SK-N-MC (cell line): ENCODE measurements around the gene OR2AK2.
"Not testable (repeated sequence)": the region's sequence is repeated elsewhere in the genome, so short reads cannot be mapped to it uniquely, and the experiment has no call there.

Experiments used
- DNase-seq: peaks from one replicate; pipeline ENCODE4 v3.0.0-alpha.2; 2011; ENCODE audit warnings: low read depth, low spot score
- H3K27ac ChIP-seq: fragments of 200-600 bp; sonication (generic); 2 replicates; pipeline ENCODE4 v1.5.1; 2016; ENCODE audit warnings: mixed run types
- H3K36me3 ChIP-seq: fragments of 200-600 bp; sonication (generic); 2 replicates; pipeline ENCODE4 v1.6.1; 2017; ENCODE audit warnings: antibody characterized with exemption, low read length, mixed read lengths; ENCODE audit not compliant: insufficient read depth
- H3K4me3 ChIP-seq: fragments of 200-600 bp; sonication (generic); 2 replicates; pipeline ENCODE4 v1.5.1; 2016
- H3K9ac ChIP-seq: fragments of 200-600 bp; sonication (generic); 2 replicates; pipeline ENCODE4 v1.8.0; 2017; ENCODE audit warnings: mixed run types, mixed read lengths; ENCODE audit not compliant: insufficient read length
- H3K9me3 ChIP-seq: fragments of 200-600 bp; sonication (generic); 2 replicates; pipeline ENCODE4 v1.6.1; 2017; ENCODE audit warnings: low read depth, mild to moderate bottlenecking, antibody characterized with exemption, low read length, moderate library complexity, mixed read lengths
- EZH2 ChIP-seq: fragments of 200-600 bp; sonication (generic); IDR thresholded peaks from one replicate; pipeline ENCODE4 v1.6.1; 2017; ENCODE audit warnings: antibody characterized with exemption
- FOXP2 ChIP-seq: optimal IDR thresholded peaks from 2 replicates; pipeline ENCODE3; 2011; ENCODE audit warnings: mild to moderate bottlenecking, moderate library complexity; ENCODE audit not compliant: insufficient read depth; ENCODE audit errors: extremely low read length, control extremely low read depth
- POLR2AphosphoS5 ChIP-seq: IDR thresholded peaks from 2 replicates; pipeline ENCODE4 v1.6.1; 2012; ENCODE audit warnings: mild to moderate bottlenecking, low read depth, low read length, borderline replicate concordance

Gene OR2AK2, protein sequence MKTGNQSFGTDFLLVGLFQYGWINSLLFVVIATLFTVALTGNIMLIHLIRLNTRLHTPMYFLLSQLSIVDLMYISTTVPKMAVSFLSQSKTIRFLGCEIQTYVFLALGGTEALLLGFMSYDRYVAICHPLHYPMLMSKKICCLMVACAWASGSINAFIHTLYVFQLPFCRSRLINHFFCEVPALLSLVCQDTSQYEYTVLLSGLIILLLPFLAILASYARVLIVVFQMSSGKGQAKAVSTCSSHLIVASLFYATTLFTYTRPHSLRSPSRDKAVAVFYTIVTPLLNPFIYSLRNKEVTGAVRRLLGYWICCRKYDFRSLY

DNA sequence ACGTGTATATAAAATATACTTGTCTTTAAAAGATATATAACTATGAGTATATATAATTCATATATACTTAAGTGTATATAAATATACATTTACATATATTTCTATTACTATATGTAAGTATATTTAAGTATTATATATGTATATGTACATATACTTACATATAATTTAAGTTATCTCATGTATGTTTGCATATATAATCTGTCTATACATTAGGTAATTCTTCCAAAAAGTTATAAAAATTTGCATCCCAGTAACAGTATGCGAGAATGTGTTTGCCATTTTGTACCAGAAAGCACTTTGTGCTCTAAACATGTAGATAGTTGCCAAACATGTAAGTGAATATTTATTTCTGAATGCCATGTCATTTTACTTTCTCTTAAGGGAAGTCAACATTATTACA lies at the start of gene OR2AK2:
TSS of gene OR2AK2 (plus strand) at position 301 of the 400 bp plus-strand sequence. CDS start 144 bp downstream, outside the sequence.
- Histone ChIP-seq H3K9me3 (no peaks in the 10 kb centered on the region), H3K9ac (no peak within 1 kb of the TSS), H3K27ac (no peak within 1 kb of the TSS), H3K36me3 (no peaks in the 10 kb centered on the region), H3K4me3 (no peak within 1 kb of the TSS)
- no peak for TF ChIP-seq FOXP2
- TF ChIP-seq POLR2AphosphoS5, result no peak
- TF ChIP-seq EZH2, result no peak
- no peak for DNase-seq

DNA sequence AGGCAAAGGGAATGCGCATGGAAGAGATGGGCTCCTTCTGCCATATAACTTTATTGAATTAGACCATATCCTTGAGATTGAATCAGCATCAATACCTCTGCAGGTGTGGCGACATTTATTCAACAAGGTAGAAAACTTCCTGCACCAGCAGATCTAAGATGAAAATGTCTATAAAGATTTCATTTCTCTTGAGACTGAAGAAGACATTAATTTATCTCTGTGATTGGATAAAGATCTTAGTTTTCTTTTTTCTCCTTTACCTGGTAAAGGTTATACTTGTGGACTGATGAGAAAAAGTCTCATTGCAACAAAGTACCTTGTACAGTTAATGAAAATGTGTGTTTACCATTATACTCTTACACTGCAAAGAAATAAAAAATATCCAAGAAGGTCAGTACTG lies 45.1 kb upstream of the OR2AK2 start, which contains the start of gene OR2T8:
TSS of gene OR2T8 (plus strand) at position 301 of the 400 bp plus-strand sequence. CDS start 766 bp downstream, outside the sequence.
- no peak for DNase-seq
- TF ChIP-seq EZH2 (no peak), POLR2AphosphoS5 (no peak), FOXP2 (no peak)
- no peaks in the 10 kb centered on the region for H3K36me3 ChIP-seq
- no peak within 1 kb of the TSS for H3K27ac ChIP-seq
- no peaks in the 10 kb centered on the region for H3K9me3 ChIP-seq
- H3K4me3 ChIP-seq, result no peak within 1 kb of the TSS
- no peak within 1 kb of the TSS for H3K9ac ChIP-seq

DNA sequence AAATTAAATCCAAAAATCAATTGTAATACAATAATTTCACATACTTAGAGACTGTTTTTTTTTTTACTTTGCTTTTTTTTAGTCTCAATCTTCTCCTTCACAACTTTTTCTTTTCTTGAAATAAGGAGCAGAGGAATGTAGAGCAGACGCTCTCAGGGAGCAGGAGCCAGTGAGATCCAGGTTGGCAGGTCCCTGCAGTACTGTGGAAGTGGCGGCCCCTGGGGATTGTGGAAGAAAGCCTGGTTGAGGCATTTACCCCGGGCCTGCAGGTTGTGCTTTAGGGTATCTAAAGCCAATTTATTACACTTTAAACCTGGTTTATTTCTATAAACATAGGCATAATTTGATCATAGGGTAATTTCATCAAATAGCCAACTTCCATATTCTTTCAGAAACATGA lies 41.1 kb upstream of the OR2AK2 start:
- no peak overlapping the region for H3K4me3 ChIP-seq
- DNase-seq, result no peak
- H3K9ac ChIP-seq, result no peak overlapping the region
- no peak overlapping the region for H3K27ac ChIP-seq
- TF ChIP-seq POLR2AphosphoS5 (no peak), FOXP2 (no peak), EZH2 (no peak)
- no peaks in the 10 kb centered on the region for H3K9me3 ChIP-seq
- H3K36me3 ChIP-seq, result no peaks in the 10 kb centered on the region

DNA sequence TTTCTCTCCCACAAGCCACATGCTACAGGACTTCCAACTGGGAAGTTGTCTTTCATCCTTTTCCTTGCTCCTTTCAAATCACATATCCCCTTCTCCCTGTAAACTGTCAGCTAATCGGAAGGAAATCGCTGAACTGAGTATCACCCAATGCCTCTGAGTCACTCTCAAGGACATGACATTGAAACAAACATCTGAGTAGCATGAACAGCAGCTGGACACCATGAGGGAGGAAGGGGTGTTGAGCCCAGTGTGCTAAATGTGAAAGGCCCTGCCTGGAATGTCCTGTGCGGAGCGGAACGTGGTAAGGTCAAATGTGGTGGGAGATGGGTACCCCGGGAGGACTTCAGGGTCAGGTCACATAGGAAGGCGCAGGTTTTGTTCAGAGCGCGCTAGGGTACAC lies 40.2 kb upstream of the OR2AK2 start, which contains the start of gene OR2AJ1:
TSS of gene OR2AJ1 (plus strand) at position 22 of the 400 bp plus-strand sequence. CDS start 8,880 bp downstream, outside the sequence.
- H3K9me3 ChIP-seq, result no peaks in the 10 kb centered on the region
- H3K4me3 ChIP-seq, result no peak within 1 kb of the TSS
- H3K9ac ChIP-seq, result no peak within 1 kb of the TSS
- H3K36me3 ChIP-seq, result no peaks in the 10 kb centered on the region
- no peak for DNase-seq
- peak within 1 kb of the TSS; percentile 59 for H3K27ac ChIP-seq
- TF ChIP-seq EZH2 (no peak), FOXP2 (no peak), POLR2AphosphoS5 (no peak)

DNA sequence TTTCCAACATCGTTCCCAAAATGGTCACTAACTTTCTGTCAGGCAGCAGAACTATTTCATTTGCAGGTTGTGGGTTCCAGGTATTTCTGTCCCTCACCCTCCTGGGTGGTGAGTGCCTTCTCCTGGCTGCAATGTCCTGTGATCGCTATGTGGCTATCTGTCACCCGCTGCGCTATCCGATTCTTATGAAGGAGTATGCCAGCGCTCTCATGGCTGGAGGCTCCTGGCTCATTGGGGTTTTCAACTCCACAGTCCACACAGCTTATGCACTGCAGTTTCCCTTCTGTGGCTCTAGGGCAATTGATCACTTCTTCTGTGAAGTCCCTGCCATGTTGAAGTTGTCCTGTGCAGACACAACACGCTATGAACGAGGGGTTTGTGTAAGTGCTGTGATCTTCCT lies 31.0 kb upstream of the OR2AK2 start:
- Histone ChIP-seq H3K27ac (no peak overlapping the region), H3K4me3 (no peak overlapping the region), H3K9me3 (no peaks in the 10 kb centered on the region), H3K9ac (no peak overlapping the region), H3K36me3 (no peaks in the 10 kb centered on the region)
- DNase-seq, result no peak
- no peak for TF ChIP-seq EZH2
- no peak for TF ChIP-seq POLR2AphosphoS5
- TF ChIP-seq FOXP2, result no peak

DNA sequence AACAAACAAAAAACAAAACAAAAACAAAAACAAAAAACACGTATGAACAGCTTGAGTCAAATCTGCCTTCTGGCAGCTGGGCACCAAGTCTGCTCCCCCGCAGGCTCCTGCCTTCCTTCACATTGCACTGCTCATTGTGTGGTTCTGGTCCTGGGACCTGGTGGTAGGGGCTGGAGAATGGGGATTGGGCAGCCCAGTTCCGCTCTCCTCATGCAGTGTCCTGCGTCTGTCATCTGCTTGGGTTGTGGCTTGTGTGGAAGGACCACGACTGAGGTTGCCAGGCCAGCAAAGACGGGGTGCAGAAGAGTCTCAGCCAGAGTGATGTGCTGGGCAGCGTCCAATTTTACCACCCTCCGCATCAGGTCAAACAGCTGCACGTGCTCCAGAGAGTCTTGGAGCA lies 29.3 kb upstream of the OR2AK2 start:
- H3K27ac ChIP-seq, result no peak overlapping the region
- no peaks in the 10 kb centered on the region for H3K36me3 ChIP-seq
- no peaks in the 10 kb centered on the region for H3K9me3 ChIP-seq
- no peak overlapping the region for H3K9ac ChIP-seq
- H3K4me3 ChIP-seq, result no peak overlapping the region
- DNase-seq, result no peak
- TF ChIP-seq EZH2 (no peak), POLR2AphosphoS5 (no peak), FOXP2 (no peak)

DNA sequence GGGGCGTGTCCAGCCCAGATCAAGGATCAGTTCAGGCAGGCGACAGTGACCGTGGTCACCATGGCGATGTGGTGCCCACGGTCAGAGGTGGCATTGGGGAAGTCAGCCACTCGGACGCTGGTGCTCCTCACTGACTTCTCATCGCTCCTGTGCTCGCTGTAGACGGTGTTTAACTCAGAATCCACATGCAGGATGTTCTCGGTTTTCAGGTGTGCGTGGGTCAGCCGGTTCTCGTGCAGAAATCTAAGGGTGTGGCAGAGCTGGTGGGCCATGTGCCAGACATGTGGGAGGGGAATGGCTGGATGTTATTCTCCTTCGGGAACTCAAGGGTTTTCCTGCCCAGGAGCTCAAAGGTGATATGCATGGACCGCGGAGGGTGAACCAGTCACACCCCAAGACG lies 28.6 kb upstream of the OR2AK2 start:
- no peak for DNase-seq
- TF ChIP-seq FOXP2 (no peak), EZH2 (no peak), POLR2AphosphoS5 (no peak)
- Histone ChIP-seq H3K9me3 (no peaks in the 10 kb centered on the region), H3K4me3 (no peak overlapping the region), H3K27ac (no peak overlapping the region), H3K9ac (no peak overlapping the region), H3K36me3 (no peaks in the 10 kb centered on the region)

DNA sequence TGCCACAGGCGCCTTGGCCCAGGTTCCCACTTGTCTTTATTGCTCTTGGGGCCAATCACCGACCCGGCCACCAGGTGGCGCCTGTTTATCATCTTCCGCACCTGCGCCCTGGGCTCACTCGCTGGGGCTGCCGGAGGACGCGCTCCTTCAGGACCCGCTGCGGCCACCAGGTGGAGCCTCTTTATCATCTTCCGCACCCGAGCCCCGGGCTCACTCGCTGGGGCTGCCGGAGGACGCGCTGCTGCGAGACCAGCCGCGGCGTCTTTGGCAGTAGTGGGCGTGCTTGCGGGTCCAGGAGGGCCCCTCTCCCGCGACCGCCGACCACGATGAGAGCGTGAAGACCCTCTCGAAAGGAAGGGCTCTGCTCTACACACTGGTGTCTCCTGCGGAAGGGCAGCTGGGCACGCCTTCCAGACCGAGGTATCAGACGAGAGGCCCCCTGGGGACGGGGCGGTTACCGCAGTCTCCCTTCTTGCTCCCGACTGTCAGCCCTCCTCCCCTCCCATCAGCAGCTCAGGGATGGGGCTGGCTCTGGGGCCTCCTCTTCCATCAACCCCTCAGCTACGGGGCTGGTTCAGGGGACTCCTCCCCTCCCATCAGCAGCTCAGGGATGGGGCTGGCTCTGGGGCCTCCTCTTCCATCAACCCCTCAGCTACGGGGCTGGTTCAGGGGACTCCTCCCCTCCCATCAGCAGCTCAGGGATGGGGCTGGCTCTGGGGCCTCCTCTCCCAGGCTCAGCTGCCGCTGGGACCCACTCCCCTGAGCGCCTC lies 27.9 kb upstream of the OR2AK2 start:
- not testable (repeated sequence) for H3K36me3 ChIP-seq, H3K4me3 ChIP-seq, DNase-seq, H3K9me3 ChIP-seq, H3K27ac ChIP-seq, H3K9ac ChIP-seq
